DMS153 treated with DMSO at 0.1 percent for 48 hours (cell line): Measurements from ENCODE around the gene EDARADD.
"Not testable (repeated sequence)": the region's sequence is repeated elsewhere in the genome, so short reads cannot be mapped to it uniquely, and the experiment has no call there.

ENCODE experiments used
- DNase-seq: peaks from one replicate; lab custom pipeline; 2025; ENCODE audit not compliant: unreplicated experiment; lab: John Stamatoyannopoulos, UW

The EDARADD gene

GRCh38 chr1:236429715-236430274 is 35.7 kb downstream of the EDARADD start:
- DNase-seq: no peak

- DNase-seq: no peak
Measured at GRCh38 chr1:236433819-236434315, 39.8 kb downstream of the EDARADD start.

GRCh38 chr1:236438614-236439013 is 44.5 kb downstream of the EDARADD start:
- DNase-seq: no peak

- DNase-seq: no peak
Measured at GRCh38 chr1:236440373-236440772, 46.3 kb downstream of the EDARADD start.

- no peak for DNase-seq
Measured at GRCh38 chr1:236450779-236451178, 56.7 kb downstream of the EDARADD start.

- no peak for DNase-seq
Measured at GRCh38 chr1:236451796-236452373, 57.8 kb downstream of the EDARADD start.

GRCh38 chr1:236455243-236455642 is 61.2 kb downstream of the EDARADD start:
- DNase-seq: no peak

- DNase-seq: no peak
Measured at GRCh38 chr1:236457775-236458174, 63.7 kb downstream of the EDARADD start.

GRCh38 chr1:236458996-236459395 is 64.9 kb downstream of the EDARADD start:
- DNase-seq: no peak

GRCh38 chr1:236460103-236460502 is 66.0 kb downstream of the EDARADD start:
- no peak for DNase-seq

GRCh38 chr1:236464197-236464596 is 70.1 kb downstream of the EDARADD start:
- DNase-seq: not testable (repeated sequence)

- no peak for DNase-seq
Measured at GRCh38 chr1:236465231-236465958, 71.3 kb downstream of the EDARADD start.

- DNase-seq: no peak
Measured at GRCh38 chr1:236465959-236466303, 71.8 kb downstream of the EDARADD start.

- DNase-seq: no peak
Measured at GRCh38 chr1:236467327-236467641, 73.2 kb downstream of the EDARADD start.

- no peak for DNase-seq
Measured at GRCh38 chr1:236468625-236469024, 74.5 kb downstream of the EDARADD start.

GRCh38 chr1:236469466-236469865 is 75.4 kb downstream of the EDARADD start:
- DNase-seq: no peak

- no peak for DNase-seq
Measured at GRCh38 chr1:236471096-236471495, 77.0 kb downstream of the EDARADD start.

- DNase-seq: no peak
Measured at GRCh38 chr1:236471653-236472052, 77.6 kb downstream of the EDARADD start.

GRCh38 chr1:236472850-236473788 is 79.0 kb downstream of the EDARADD start:
- no peak for DNase-seq

- DNase-seq: no peak
Measured at GRCh38 chr1:236476019-236476418, 81.9 kb downstream of the EDARADD start.

GRCh38 chr1:236480758-236481436 is 86.8 kb downstream of the EDARADD start:
- no peak for DNase-seq
